PC-9 (cell line): ENCODE results near the gene SMIM1.

Experiments
- EZH2 ChIP-seq: fragments of 200-600 bp; sonication (generic); IDR thresholded peaks from 2 replicates; pipeline ENCODE4 v1.8.0; 2017; ENCODE audit warnings: antibody characterized with exemption, low read depth
- TF ChIP-seq, protein P1 (sequence below): fragments of 200-600 bp; sonication (generic); conservative IDR thresholded peaks from 2 replicates; pipeline ENCODE4 v1.6.1; 2017; ENCODE audit warnings: mixed run types, antibody characterized with exemption, mild to moderate bottlenecking, moderate library complexity

DNA sequence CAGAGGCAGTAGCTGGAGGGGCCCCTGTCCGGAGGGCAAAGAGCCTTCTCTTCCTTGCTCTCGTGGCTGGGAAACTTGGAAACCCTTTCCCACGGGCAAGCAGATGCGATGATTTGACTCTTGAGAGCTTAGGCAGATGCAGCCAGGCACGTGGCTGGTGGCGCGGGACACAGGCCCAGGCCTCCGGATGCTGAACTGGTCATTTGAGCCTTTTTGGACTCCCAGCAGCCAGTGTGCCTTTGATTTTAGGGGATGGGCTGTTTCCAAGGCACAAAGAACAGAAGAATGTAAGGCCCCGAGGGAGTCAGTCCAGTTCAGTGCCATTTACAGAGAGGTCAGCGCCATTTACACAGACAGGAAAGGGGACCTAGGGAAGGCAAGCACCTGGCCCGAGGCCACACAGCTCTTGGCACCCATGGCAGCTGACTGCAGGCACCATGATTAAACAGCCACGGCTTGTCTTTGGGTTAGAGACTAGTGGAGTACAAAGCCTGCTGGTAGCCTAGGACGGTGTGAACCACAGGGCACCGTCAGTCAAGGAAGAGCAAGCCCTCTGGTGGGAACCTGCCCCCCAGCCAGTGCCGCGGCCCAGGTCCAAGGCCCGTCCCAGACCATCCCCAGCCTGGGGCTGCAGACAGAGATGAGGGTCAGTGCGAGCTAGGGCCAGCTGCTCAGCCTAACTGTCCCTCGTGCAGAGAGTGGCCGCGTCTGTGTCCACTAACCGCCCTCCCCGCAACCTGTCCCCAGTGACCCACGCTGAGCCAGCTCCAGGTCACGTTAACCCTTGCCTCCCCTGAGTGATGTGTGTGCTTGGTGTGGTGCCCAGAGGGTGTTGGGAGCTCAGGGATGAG, 40.7 kb upstream of the SMIM1 start:
- TF ChIP-seq, protein P1, sequence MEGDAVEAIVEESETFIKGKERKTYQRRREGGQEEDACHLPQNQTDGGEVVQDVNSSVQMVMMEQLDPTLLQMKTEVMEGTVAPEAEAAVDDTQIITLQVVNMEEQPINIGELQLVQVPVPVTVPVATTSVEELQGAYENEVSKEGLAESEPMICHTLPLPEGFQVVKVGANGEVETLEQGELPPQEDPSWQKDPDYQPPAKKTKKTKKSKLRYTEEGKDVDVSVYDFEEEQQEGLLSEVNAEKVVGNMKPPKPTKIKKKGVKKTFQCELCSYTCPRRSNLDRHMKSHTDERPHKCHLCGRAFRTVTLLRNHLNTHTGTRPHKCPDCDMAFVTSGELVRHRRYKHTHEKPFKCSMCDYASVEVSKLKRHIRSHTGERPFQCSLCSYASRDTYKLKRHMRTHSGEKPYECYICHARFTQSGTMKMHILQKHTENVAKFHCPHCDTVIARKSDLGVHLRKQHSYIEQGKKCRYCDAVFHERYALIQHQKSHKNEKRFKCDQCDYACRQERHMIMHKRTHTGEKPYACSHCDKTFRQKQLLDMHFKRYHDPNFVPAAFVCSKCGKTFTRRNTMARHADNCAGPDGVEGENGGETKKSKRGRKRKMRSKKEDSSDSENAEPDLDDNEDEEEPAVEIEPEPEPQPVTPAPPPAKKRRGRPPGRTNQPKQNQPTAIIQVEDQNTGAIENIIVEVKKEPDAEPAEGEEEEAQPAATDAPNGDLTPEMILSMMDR: no peak
- no peak for TF ChIP-seq EZH2
